GM19193 (cell line): ENCODE results near the gene ATP11B.

Experiments used
- POLR2A ChIP-seq: IDR thresholded peaks from 4 replicates; pipeline ENCODE4 v1.6.1; 2011; ENCODE audit not compliant: insufficient read depth, insufficient read length; ENCODE audit errors: extremely low read depth

ATP11B gene

GRCh38 chr3:182862159-182862860 lies 69.0 kb downstream of the ATP11B start:
- no peak for TF ChIP-seq POLR2A

- no peak for TF ChIP-seq POLR2A
Observed at GRCh38 chr3:182869059-182869458, 75.8 kb downstream of the ATP11B start.

- no peak for TF ChIP-seq POLR2A
Observed at GRCh38 chr3:182879031-182879611, 85.8 kb downstream of the ATP11B start.

GRCh38 chr3:182886497-182886896 lies 93.2 kb downstream of the ATP11B start:
- TF ChIP-seq POLR2A: no peak

- TF ChIP-seq POLR2A: no peak
Observed at GRCh38 chr3:182889948-182890629, 96.8 kb downstream of the ATP11B start.

GRCh38 chr3:182891364-182891763 lies 98.1 kb downstream of the ATP11B start:
- TF ChIP-seq POLR2A: no peak

GRCh38 chr3:182892226-182892625 lies 98.9 kb downstream of the ATP11B start:
- no peak for TF ChIP-seq POLR2A

- no peak for TF ChIP-seq POLR2A
Observed at GRCh38 chr3:182895513-182896112, 102.3 kb downstream of the ATP11B start.

- no peak for TF ChIP-seq POLR2A
Observed at GRCh38 chr3:182896553-182896952, 103.2 kb downstream of the ATP11B start.

GRCh38 chr3:182902236-182902635 lies 108.9 kb downstream of the ATP11B start:
- TF ChIP-seq POLR2A: no peak

- TF ChIP-seq POLR2A: no peak
Observed at GRCh38 chr3:182904164-182904563, 110.9 kb downstream of the ATP11B start.

- TF ChIP-seq POLR2A: no peak
Observed at GRCh38 chr3:182905623-182906022, 112.3 kb downstream of the ATP11B start.

GRCh38 chr3:182906036-182906435 lies 112.7 kb downstream of the ATP11B start:
- TF ChIP-seq POLR2A: no peak

GRCh38 chr3:182908471-182908870 lies 115.2 kb downstream of the ATP11B start:
- no peak for TF ChIP-seq POLR2A

- TF ChIP-seq POLR2A: no peak
Observed at GRCh38 chr3:182909318-182910040, 116.2 kb downstream of the ATP11B start.
